Mammary epithelial cell (primary cell): ENCODE data around the gene ARID1B.

Experiments used
- CTCF ChIP-seq, 2 donors: IDR thresholded peaks in 1 of 2; conservative IDR thresholded peaks in 1 of 2; 2 replicates each; pipeline ENCODE4 v1.5.1; 2011 to 2012; ENCODE audit warnings: inconsistent platforms in 2 of 2, low read length in 2 of 2, mild to moderate bottlenecking in 2 of 2, control low read depth in 1 of 2, low read depth in 1 of 2; ENCODE audit not compliant: insufficient read depth in 1 of 2; ENCODE audit errors: extremely low read depth in 1 of 2
- EZH2 ChIP-seq: IDR thresholded peaks from 2 replicates; pipeline ENCODE4 v1.6.1; 2012; ENCODE audit warnings: low read length, inconsistent platforms, borderline replicate concordance

GRCh38 chr6:156944412-156944811 is 167.2 kb downstream of the ARID1B start:
- TF ChIP-seq CTCF (conservative IDR thresholded peaks at IDR 0.05 in 1 of 2, IDR thresholded peaks at IDR 0.05 in 1 of 2; ENCODE audit: extremely low read depth in 1 of 2, insufficient read depth in 1 of 2, low read depth in 1 of 2, low read length in 2 of 2) (no peak), EZH2 (no peak)
